GM21447 (cell line): ENCODE data around the gene CCDC60.

Experiments used
- ATAC-seq: cut with Tn5 transposase; IDR thresholded peaks from one replicate; pipeline ENCODE4 v1.9.1; 2021; ENCODE audit not compliant: unreplicated experiment

The CCDC60 gene

DNA sequence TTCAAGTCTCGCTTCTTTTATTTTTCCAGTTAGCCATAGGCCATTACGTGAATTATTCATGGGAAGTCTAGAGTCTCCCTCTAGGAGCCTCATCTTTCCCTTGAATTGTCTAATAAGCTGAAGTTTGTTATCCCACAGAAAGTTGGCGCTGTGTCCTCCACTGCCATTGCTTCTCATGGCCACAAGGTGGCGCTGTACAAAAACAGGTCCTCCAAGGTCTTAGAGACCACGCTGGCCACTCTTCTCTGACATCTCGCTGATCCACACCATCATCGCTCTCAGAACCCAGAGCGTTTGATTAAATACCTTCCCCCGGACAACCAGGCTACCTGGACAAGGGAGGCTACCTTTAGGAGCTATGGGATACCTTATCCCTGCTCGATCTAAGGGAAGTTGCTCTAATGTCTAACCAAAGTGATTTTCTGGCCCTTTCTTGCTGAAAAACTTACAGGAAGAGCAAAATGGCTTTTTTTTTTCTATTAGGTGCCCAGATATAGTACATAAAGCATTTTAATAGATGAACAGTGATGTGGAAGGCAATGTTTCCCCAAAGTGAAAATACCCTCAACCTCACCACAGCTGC, 110.0 kb downstream of the CCDC60 start:
- ATAC-seq = peak; percentile 51

DNA sequence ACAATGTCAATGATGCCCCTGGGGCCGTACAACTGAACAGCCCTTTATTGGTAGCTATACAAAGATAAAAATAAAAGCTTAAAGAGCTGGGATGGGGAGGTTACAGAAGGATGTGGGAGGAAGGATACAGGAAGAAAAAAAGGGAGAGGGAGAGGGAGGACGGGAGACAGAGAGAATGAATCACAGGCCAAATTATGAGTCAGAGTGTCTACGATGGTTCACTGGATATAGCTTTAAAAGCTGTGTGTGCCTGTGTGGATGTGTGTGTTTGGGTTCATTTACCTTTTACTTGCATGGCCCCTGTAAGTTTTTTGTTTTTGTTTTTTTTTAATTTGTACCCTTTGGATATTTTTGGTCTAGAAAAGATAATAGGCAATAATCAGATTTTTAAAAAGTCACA, 111.9 kb downstream of the CCDC60 start:
- no peak for ATAC-seq

DNA sequence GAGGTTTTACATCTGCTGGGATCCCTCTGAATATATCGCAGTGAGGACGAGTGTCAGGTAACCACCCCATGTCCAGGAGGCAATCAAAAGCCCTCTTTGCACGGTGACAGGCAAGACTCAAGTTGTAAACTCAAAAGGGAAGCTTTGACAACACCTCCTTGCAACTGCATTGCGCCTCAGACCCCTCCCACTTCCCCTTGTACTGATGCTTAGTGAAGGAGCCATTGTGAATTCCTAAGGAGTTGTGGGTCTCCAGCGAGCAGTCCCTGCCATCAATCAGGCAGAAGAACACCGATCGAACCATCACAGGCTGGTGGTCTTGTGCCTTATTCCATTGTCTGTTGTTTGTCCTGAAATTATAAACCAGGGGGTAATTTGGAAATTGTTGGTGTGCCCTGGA, 112.6 kb downstream of the CCDC60 start:
- no peak for ATAC-seq

DNA sequence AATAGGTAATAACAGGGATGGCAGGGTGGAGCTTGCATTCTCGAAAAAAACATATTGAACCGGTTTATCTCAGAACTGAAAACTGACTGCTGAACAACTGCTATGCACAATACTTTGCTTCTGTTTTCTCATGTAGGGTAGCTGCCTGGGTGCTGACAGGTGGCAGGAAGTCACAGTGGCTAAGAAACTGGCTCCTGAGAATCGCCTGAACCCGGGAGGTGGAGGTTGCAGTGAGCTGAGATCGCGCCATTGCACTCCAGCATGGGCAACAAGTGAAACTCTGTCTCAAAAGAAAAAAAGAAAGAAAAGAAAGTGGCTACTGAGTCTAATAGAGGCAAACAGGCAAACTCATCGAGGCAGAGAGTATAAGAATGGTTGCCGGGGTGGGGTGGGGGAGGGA, 113.1 kb downstream of the CCDC60 start:
- ATAC-seq = no peak

DNA sequence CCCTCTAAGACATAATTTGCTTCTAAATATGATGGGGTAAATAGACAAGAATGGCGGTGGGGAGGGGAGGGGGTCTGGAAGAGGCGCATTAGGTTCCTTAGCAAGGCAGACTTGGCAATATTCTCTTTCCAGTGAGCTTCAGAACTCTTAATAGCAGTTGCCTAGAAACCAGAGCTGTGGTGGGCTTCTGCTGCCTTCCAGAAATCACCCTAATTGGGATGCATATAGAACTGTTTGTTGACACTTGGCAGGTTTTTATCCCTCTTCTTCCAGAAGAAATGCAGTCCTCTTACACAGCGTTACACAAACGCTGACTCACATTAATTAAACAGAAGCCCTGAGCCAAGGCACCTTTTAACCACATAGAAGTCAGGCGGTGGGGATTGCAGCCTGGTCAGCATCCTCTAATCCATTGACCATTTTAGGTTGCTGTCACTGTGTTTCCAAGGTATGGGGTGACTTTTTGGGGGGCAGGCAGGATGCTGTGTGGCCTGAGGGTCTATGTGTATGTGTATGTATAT, 114.1 kb downstream of the CCDC60 start:
- no peak for ATAC-seq

DNA sequence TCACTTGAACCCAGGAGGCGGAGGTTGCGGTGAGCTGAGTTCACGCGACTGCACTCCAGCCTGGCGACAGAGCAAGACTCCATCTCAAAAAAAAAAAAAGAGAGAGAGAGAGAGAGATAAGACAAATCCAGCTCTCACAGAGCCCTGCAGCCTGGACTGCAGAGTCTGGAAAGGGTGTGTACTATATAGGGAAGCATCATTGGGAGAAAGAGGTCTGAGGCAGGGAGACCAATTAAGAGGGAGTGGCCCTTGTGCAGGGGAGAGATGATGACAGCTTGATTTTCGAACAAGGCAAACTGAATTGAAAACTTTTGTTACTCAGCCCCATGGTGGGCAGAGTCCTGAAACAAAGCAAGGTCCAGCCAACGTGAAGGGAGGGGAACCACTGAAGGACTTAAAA, 116.2 kb downstream of the CCDC60 start:
- ATAC-seq = no peak

DNA sequence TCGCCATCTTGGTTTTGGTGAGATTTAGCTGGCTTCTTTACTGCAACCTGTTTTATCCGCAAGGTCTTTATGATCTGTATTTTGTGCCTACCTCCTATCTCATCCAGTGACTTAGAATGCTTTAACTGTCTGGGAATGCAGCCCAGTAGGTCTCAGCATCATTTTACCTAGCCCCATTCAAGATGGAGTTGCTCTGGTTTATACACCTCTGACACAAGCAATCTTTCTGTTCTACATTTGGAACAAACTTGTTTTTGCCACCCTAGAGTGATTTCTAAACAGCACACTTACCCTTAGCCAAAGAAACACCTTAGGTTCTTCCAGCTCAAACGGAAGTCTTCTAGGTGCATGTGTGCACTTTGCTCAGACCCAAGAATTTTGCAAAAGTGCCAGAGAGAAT, 122.3 kb downstream of the CCDC60 start:
- no peak for ATAC-seq

DNA sequence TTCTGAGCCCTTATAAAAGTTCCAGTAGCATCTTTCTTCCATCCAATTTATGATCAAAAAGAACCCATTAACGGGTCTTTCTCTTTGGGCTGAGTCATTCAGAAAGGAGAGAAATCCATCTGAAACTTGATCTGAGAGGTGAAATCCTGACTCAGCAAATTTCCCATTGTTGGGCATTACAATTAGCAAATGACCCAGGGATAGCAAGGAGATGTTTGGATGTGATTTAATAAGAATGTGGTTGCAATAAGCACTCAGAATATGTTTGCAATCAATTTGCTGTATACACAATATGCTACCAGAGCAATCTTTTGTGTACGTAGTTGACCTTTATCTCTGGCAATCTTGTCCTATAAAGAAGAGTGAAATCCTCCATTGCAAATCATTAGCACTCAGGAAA, 122.7 kb downstream of the CCDC60 start:
- ATAC-seq = no peak

DNA sequence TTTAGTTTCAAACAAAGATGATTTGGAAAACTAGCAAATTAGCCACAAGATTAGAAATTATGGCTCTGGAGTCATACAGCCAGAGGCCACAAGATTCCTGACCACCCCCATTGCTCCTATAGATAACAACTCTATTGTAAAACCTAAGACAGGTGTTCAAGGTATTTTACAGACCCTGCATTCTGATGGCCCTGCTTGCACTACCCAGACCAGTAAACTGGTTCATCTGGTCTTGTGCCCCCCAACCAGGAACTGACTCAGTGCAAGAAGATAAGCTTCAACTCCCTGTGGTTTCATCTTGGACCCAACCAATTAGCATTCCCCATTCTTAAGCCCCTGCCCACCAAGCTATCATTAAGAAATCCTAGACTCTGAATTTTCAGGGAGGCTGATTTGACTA, 125.0 kb downstream of the CCDC60 start:
- ATAC-seq = no peak

DNA sequence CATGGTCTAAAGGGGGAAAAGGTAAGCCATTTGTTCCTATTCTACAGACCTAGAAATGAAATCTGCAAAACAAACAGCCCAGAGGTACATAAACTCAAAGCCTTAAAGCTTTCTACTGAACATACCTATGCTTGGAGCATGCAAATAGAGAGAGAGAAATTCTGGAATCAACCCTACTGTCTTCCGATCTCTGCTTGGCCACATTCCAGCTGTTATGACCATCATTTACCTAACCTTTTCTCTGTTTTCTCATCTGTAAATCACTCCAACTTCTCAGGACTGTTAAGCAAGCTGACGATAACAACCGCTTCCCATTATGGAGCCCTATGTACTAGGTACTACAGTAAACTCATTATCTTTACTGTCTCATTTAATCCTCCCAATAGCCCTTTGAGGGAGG, 126.3 kb downstream of the CCDC60 start:
- no peak for ATAC-seq

DNA sequence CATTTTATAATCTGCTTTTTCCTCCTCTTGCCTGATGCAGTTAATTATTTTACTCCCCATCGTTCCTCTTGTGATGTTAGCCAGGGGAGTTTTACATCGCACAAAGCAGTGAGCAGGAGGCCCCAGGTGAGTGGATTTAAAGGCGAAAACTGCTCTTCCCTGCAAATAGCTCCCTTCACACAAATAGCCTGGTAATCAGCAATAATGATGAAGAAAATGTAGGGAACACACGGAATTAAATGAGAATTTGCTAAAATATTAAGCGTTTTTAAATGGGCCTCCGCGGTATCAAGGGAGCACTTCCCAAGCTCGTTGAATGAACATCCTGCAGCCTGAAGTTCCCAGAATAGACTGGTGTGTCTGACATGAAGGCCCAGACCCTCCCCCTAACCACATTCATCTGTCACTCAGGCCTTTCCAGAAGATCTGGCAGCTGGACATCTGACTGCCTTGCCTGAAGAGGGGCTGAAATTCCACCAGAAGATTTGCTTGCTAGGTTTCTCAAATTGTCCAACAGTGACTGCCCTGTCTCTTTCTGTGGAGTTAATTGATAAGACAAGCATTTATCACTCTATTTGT, 127.2 kb downstream of the CCDC60 start:
- no peak for ATAC-seq

DNA sequence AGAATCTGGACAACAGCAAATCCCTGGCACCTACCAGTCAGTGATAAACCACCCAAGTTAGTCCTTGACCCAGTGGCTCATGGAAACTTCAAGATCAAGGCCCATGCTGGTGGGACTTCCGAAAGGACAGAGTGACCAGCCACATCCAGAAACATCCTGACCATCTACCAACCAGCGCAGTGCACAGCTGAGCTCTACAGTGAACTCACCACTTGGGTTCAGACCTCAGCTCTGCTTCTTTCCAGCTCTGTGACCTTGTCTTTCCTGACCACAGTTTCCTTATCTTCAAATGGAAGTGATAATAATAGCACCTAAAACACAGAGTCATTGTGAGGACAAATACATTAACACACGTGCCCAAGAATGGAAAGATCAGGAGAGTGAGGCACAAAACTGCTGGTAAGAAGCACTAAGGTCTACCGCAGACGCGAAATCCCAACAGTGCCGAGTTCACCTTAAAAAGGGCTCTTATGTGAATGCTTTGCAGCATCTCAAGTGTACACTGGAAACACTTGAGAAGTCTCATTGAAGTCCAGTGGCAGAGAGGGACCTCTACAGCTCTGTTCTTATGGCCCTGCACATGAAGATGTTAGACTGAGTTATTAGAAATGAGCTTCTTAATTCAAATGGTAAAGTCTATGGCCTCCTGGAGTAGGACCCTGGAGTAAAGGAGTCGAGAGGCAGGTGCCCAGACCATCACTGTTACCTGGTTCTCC, 128.8 kb downstream of the CCDC60 start:
- no peak for ATAC-seq

DNA sequence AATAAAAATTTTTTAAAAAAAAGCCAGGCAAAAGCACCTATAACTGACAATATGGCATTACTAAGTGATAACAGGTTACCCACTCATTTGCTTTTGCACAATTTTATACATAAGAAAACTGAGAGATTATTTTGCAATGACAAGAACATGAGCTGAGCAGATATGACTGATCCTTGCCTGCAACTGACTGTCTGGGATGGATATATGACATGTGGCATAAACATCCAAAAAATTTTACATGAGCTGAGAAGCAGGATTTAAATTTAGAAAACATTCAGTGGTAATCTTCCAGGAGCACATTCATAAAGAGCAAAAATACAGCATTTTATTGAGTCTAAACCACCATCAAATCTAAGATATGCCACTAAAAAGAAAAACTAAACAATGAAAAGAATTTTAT, 133.8 kb downstream of the CCDC60 start:
- no peak for ATAC-seq

DNA sequence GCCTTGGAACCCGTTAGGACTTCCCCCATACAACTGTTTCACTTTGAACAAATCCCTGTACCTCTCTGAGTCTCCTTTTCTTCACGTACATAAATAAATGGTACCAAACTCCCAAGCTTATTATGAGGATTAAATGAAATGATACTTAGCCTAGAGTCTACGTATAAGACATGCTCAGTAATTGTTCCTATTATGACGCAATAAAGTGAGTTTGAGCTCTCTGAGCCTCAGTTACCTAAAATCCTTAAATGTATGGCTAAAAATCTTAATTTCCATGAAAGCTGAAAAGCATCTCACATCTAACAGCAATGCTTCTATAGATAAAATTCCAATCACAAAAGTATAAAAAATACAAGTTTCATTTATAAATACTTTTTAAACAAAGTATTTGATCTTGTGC, 141.1 kb downstream of the CCDC60 start:
- ATAC-seq = no peak

DNA sequence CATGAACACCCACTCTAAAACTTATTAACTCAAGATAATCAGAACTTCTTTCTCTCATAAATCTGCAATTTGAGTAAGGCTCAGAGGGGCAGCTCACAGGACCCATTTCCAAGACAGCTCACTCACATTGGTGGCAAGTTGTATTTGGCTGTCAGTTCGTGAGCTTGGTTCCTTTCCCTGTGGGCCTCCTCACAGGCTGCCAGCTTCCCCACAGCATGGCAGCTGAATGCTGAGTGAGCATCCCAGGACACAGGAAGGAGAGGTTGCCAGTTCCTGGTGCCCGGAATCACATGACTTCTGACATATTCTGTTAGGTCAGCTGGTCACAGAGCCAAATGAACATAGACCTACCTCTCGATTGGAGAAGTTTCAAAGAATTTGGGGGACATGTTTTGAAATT, 142.4 kb downstream of the CCDC60 start:
- ATAC-seq = no peak

DNA sequence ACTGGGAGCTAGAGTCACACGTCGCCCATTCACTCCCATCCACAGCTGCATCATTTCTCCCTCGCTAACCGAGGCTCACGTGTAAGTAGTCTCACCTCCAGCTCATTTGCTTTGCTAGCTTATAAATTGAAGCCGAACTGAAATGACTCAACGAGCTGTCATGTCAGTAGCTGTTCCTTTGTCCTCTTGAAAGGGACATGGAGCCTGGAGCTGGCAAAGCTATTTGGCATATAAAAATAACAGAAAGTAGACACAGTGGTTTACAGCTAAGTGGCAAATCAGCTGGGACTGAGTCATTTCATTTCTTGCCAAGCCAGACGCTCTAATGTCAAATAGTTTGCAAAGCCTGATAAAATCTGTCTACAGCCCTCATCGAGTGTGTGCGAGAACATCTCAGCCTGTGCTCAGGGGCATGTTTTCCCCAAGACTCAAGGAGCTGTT, 144.6 kb downstream of the CCDC60 start:
- no peak for ATAC-seq

DNA sequence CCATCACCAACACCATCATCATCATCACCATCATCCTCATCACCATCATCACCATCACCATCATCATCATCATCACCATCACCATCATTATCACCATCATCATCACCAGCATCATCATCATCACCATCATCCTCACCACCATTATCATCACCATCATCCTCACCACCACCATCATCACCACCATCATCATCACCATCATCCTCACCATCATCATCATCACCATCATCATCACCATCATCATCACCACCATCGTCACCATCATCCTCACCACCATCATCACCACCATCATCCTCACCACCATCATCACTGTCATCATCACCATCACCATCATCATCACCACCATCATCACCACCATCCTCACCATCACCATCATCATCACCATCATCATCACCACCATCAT, 146.0 kb downstream of the CCDC60 start:
- ATAC-seq = no peak

DNA sequence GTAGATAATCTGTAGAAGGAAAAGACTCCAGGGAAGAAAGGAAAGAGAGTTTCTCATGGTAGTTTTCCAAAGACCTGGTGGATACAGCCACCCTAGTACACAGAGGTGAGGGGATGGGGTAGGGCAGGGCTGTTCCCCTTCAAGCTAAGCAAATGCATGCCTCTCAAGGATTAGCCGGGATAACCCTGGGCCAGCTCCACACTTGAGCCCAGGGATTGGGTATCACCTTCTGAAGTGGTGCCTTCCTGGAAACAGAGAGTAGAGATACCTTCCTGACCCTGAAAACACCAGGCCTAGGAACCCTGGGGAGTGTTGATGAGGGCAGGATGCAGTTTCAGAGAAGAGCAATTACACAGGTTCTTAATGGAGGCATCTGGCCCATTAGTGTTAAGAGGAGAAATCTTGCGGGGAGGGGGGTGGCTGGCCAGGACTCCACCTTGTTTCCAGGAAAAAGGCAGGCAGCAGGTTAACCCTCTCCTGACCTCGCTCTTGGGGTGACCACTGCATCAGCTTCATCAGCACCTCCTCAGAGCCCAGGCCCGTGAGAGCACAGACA, 152.1 kb downstream of the CCDC60 start:
- ATAC-seq = no peak

DNA sequence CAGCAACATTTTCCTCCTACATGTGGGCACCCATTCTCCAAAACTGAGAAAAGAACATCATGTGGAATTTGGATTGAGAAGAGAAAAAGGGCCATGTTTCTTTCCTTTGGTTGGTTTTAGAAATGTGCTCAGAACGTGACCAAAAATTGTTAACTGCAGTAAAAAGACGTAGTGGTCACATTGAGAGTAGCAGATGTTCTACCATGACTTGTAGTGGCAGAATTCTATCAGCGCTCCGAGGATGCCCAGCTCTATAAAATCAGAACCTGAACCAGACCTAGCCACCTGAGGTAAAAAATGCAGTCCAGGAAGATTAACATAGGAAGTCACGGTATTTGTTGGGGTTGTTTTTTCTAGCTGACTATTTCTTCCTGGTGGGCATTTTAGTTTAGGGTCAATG, 157.3 kb downstream of the CCDC60 start:
- ATAC-seq = no peak

DNA sequence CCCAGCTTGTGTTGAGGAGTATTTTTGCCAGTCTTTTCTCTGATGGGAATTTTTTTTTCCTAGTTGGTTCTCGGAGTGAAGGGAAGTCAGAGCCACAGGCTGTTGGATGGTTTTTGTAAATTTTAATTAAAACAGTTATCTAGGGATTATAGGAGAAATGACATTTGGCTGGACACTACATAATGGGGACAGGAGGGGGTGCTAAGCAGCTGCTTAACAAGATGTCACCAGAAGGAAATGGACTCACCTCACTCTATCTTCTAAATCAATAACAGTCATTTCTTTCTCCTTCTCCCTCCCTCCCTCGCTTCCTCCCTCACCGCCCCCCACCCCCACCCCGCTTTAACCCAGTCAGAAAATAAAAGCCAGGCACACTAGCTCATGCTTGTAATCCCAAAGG, 165.7 kb downstream of the CCDC60 start:
- no peak for ATAC-seq

DNA sequence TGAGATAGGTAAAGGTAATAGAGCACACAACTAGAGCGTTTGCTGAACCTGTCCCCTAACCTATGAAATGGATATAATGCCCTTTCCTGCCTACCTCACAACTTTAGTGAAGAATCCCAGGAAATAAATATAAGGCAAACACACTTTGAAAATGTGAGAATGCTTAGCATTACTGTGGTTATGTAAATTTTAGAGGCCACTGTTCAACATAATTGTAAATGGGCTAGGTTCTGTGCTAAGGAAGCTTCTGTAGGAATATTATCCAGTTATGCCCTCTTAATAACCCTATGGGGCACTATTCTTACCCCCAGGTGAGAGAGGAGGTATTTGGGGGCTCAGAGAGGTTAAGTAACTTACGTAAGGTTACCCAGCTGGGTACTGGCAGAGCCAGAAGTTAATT, 166.5 kb downstream of the CCDC60 start:
- ATAC-seq = no peak

DNA sequence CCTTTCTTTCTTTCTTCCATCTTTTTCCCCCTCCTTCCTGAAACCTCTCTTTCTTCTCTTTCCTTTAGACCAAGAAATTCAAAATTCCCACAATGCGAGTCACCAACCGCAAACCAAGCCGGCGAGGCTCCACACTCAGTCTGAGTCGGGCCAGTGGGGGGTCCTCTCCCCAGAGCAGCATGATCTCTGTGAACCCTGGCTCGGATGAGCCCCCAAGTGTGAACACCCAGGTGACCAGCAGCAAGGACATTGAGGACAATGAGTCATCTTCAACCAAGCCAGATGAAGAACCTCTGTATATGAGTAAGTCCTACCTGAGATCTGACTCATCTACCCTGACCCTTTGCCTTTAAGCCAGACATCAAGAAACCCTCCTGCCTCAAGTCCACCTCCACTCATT, 170.5 kb downstream of the CCDC60 start:
- no peak for ATAC-seq
